ENCODE results near the gene CYFIP1. TPM values are rescaled to one million over a fixed set of nuclear protein-coding genes. Genes with fewer than 3 reads are reported as not detected.

Gene CYFIP1
- total RNA-seq, 1 donor from 2014 or later = 104 TPM

- DNase-seq (ENCODE audit: low read depth) = no peak
- H3K4me3 ChIP-seq (ENCODE audit: low read depth, low read length) = no peak overlapping the region
- TF ChIP-seq, protein P1, sequence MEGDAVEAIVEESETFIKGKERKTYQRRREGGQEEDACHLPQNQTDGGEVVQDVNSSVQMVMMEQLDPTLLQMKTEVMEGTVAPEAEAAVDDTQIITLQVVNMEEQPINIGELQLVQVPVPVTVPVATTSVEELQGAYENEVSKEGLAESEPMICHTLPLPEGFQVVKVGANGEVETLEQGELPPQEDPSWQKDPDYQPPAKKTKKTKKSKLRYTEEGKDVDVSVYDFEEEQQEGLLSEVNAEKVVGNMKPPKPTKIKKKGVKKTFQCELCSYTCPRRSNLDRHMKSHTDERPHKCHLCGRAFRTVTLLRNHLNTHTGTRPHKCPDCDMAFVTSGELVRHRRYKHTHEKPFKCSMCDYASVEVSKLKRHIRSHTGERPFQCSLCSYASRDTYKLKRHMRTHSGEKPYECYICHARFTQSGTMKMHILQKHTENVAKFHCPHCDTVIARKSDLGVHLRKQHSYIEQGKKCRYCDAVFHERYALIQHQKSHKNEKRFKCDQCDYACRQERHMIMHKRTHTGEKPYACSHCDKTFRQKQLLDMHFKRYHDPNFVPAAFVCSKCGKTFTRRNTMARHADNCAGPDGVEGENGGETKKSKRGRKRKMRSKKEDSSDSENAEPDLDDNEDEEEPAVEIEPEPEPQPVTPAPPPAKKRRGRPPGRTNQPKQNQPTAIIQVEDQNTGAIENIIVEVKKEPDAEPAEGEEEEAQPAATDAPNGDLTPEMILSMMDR (conservative IDR thresholded peaks at IDR 0.05; ENCODE audit: low read depth, low read length) = no peak
Measured at GRCh38 chr15:22903961-22904534, 76.1 kb downstream of the CYFIP1 start.

DNA sequence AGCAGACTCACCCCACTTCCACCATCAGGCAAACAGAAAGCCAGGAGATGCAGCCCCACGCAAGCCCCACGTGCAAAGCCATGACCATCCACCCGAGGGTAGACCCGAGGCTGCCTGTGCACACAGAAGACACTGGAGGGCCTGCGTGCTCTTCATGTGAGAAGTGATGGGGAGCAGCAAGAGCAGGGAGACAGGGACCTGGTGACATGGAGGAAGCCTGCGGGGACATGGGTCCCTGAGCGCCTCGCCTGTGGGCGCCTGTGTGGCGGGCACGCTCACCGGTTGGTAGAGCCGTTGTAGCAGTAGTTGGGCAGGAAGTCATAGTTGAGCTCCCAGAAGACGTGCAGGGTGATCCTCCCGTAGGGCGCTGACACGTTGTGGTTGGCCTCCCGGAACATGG lies 76.7 kb downstream of the CYFIP1 start:
- DNase-seq (ENCODE audit: low read depth) = no peak
- H3K4me3 ChIP-seq (ENCODE audit: low read depth, low read length) = no peak overlapping the region
- TF ChIP-seq, protein P1 (conservative IDR thresholded peaks at IDR 0.05; ENCODE audit: low read depth, low read length) = no peak

GRCh38 chr15:22902981-22903380 lies 77.2 kb downstream of the CYFIP1 start:
- DNase-seq (ENCODE audit: low read depth) = no peak
- H3K4me3 ChIP-seq (ENCODE audit: low read depth, low read length) = no peak overlapping the region
- TF ChIP-seq, protein P1 (conservative IDR thresholded peaks at IDR 0.05; ENCODE audit: low read depth, low read length) = no peak

- TF ChIP-seq, protein P1 (conservative IDR thresholded peaks at IDR 0.05; ENCODE audit: low read depth, low read length) = peak; percentile 9
- H3K4me3 ChIP-seq (ENCODE audit: low read depth, low read length) = no peak overlapping the region
Measured at GRCh38 chr15:22902578-22902977, 77.6 kb downstream of the CYFIP1 start.

GRCh38 chr15:22902046-22902445 lies 78.1 kb downstream of the CYFIP1 start:
- TF ChIP-seq, protein P1 (conservative IDR thresholded peaks at IDR 0.05; ENCODE audit: low read depth, low read length) = no peak
- no peak for DNase-seq (ENCODE audit: low read depth)

More at GRCh38 chr15:22902578-22902977, 77.6 kb downstream of the CYFIP1 start:
- DNase-seq (ENCODE audit: low read depth) = no peak

GRCh38 chr15:22895465-22896190 lies 84.5 kb downstream of the CYFIP1 start:
- TF ChIP-seq, protein P1 (conservative IDR thresholded peaks at IDR 0.05; ENCODE audit: low read depth, low read length) = no peak
- peak; percentile 81 for DNase-seq (ENCODE audit: low read depth)
- H3K4me3 ChIP-seq (ENCODE audit: low read depth, low read length) = no peak overlapping the region

More at GRCh38 chr15:22902046-22902445, 78.1 kb downstream of the CYFIP1 start:
- no peak overlapping the region for H3K4me3 ChIP-seq (ENCODE audit: low read depth, low read length)

Data from epithelial cell of proximal tubule (primary cell).